Measurements from ENCODE around the gene AKR1C2.
"Not testable (repeated sequence)": the region's sequence is repeated elsewhere in the genome, so short reads cannot be mapped to it uniquely, and the experiment has no call there.

AKR1C2 gene

DNA sequence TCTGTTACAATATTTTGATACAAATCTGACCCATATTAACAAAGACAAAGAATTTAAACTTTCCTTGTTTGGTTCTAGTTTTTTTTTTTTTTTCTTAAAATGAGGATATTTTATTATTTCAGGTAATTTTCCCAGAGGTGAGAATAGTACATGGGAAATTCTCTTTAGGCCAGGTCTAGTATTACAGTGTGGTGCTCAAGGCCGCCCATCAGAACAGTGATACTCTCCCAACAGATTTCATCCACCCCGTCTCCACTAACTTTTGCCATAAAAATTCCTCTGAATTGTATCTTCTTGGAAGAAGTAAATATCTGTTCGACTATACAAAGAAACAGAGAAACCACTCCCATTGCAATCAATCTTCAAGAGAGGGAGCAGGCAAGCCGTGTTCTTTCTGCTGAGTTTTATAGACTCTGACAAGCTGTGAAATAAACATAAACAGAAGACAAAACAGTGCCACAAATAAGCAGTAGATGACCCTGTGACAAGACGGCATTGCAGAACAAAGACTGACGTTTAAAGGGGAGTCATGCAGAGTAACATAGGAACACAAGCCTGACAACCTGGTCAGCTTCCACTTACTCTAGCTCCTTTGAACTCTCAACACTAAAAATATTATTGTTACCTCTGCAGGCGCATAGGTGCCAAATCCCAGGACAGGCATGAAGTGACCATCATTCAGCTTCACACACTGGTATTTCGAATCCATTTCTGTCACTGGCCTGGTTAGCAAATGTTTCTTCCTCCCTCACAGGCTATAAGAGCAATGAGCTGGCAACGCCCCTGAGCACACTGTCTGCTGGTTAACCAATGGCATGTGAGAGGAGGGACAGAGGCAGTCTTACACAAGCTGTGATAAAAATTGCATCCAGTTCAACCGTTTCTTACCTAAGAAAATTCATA lies at the start of gene AKR1C2:
AKR1C2 (minus strand) TSS at position 731 of the 903 bp plus-strand sequence; CDS start at position 709, 22 bp downstream.
- DNase-seq = not testable (repeated sequence)

DNA sequence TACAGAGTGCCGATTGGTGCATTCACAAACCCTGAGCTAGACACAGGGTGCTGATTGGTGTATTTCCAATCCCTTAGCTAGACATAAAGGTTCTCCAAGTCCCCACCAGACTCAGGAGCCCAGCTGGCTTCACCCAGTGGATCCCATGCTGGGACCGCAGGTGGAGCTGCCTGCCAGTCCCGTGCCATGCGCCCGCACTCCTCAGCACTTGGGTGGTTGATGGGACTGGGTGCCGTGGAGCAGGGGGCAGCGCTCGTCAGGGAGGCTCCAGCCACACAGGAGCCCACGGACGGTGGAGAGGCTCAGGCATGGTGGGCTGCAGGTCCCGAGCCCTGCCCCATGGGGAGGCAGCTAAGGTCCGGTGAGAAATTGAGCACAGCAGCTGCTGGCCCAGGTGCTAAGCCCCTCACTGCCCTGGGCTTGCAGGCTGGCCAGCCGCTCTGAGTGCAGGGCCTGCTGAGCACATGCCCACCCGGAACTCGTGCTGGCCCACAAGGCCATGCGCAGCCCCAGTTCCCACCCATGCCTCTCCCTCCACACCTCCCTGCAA lies 49.4 kb upstream of the AKR1C2 start:
- DNase-seq = not testable (repeated sequence)

DNA sequence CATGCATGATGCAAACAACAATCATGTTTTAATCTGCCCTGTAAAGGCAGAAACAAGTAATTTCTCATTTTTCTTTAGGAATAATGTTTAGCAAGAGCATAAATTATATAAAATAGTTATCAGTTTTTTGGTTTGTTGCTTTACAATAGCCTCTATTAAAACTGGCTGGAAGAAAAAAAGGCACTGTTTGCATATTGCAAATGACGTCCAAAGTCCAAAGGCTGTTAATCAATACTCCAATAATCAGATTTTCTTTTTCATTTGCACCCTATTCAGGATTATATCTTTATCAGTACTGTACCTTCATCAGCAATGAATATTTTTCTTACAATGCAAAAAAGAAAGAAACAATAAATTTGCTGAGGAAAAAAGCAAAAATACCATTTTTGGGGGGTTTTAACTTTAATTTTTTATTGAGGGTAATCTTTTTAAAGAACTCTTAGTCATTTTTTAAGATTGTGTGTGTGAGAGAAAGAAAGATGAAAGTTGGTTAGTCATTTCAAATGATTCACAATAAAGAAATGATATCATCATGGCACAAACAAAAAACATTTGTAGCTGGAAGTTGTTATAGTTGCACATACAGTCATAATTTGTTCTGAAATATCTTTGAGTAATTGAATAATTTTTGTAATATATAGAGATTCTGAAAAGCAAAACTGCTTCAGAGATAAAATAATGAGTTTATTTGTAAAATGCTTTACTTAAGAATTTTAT lies 44.4 kb upstream of the AKR1C2 start:
- no peak for DNase-seq

DNA sequence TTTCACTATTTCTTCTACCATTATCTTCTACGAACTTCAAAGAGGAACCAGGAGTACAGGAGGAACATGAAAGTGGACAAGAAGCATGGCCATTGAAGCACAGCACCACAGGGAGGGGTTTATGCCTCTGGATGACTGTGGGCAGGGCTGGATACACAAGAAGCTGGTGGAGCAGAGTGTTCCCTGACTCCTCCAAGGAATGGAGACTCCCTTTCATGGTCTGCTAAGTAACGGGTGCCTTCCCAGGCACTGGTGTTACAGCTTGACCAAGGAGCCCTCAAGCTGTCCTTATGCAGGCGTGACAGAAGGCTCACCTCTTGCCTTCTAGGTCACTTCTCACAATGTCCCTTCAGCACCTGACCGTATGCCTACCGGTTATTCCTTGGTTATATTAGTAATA lies 43.4 kb upstream of the AKR1C2 start:
- DNase-seq = not testable (repeated sequence)

DNA sequence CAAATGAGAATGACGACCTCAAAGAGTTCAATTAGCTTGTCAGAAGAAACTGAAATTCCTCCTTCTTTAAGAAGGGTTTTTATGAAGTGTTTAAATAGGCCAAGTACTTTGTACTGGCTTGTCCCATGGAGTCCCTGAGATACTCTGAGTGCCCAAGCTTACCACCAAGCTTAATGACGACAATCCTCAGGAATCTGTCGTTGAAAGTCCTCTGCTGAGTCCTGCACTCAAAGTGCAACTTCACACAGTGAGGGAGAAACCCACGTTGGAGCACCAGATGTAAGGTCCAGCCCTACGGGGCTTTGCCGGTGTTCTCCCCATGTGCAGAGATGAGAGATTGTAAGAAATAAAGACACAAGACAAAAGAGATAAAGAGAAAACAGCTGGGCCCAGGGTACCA lies 42.8 kb upstream of the AKR1C2 start:
- no peak for DNase-seq

DNA sequence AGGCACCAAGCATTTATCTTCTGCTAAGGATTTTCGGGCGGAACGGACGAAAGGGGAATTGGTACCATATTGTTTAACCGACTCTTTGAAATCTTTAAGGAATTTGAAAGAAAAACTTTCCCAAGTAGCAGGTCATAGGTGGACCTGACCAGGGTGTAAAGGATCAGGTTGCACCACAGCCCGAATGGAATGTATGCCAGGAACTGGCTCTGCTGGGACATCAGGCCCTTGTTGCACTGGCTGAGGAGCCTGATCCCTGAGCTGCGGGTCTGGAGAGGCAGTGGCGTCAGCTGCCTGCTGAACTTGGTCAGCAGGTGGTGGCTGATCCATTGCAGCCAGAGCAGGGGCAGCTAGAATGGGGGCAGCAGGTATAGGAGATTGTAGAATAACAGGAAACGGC lies 41.4 kb upstream of the AKR1C2 start:
- no peak for DNase-seq

DNA sequence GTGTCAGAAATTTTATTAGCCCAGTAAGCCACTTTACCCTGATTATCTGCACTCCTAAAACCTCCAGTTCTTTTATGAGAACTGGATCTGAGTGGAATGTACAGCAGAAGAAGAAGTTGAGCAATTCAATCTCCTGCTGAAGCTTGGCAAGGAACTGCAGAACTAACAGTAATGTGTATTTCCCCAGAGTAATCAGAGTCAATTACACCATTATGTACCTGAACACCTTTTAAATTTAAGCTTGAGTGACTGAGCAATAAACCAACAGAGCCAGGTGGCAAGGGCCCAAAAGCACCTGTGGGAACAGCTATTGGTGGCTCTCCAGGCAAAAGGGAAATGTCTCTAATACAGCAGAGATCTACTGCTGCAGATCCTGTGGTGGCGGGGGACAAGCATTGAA lies 40.1 kb upstream of the AKR1C2 start:
- no peak for DNase-seq

DNA sequence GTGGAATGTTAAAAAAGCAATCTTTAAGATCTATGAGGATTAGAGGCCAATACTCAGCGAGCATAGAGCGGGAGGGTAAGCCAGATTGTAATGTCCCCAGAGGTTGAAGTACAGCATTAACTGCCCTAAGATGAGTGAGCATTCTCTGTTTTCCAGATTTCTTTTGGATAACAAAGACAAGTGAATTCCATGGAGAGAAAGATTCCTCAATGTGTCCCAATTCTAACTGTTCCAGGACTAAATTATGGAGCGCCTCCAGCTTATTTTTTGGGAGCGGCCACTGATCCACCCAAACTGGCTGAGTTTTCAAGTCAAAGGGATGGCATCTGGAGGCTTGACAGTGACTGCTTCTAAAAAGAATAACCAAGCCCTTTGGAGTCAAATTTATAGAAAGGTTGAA lies 39.3 kb upstream of the AKR1C2 start:
- DNase-seq = no peak

DNA sequence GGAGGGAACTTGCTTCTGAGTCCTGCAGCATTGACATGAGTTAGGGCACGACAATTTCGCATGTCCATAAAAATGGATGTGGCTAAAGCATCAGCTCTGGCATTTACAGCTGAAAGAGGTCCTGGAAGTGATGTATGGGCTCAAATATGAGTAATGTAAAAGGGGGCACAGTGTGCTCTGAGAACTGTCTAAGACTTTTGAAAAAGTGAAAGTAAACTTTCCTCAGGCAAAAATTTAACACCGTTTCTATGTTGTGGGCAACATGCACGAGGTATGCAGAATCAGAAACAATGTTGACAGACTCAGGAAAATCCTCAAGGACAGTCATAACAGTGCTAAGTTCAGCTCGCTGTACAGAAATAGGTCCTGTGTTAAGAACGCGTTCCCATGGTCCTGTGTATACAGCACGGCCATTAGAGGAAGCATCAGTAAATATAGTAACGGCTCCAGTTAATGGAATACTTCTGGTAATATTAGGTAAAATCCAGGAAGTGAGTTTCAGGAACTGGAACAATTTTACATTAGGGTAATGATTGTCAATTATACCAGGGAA lies 37.9 kb upstream of the AKR1C2 start:
- no peak for DNase-seq

DNA sequence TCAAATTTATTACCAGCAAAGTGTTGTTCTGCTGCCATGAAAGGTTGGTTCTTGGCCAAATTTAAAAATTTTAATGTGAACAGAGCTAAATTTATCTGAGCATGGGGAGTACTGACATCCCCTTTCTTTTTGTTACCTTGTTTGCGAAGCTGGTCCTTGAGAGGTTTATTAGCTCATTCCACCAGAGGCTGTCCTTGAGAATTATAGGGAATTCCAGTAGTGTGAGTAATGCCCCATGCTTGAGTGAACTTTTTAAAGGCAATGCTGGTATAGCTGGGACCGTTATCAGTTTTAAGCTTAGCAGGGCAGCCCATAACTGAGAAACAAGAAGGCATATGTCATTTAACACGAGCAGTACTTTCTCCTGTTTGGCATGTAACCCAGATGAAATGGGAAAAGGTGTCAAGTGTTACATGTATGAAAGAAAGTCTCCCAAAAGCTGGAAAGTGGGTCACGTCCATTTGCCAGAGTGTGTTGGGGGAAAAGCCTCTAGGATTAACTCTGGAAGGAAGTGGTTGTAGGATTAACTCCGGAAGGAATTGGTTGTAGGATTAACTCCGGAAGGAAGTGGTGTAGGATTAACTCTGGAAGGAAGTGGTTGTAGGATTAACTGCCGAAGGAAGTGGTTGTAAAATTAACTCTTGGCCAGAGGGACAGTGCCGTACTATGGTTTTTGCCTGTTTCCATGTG lies 37.3 kb upstream of the AKR1C2 start:
- DNase-seq = no peak

DNA sequence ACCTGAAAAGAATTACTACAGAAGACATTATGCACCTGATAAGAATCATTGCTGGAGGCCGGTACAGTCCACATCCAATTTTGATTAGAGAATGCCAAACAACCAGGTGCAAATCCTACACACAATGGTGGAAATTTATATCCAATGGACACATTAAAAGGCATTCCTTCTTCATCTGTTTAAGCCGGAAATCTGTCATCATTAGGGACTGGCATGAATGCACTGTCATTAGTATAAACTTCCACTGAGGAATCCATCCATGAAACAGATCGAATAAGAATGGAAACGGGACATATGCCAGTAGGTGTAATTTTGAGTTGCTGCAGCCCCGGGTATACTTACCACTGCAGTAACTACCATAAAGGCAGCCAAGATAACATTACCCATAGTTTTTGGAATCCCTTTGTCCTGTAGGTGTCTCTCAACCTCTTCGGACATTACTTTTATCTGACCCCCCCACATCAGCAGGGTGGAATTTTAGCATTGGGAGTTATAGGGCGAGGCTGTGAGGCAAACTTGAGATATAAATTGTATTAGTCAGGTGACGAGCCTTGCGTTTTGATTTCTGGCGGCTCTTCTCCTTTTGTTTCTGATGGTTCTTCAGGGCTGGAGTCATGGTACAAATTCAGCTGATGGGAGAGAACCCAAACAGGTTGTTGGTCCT lies 36.5 kb upstream of the AKR1C2 start:
- DNase-seq = no peak

DNA sequence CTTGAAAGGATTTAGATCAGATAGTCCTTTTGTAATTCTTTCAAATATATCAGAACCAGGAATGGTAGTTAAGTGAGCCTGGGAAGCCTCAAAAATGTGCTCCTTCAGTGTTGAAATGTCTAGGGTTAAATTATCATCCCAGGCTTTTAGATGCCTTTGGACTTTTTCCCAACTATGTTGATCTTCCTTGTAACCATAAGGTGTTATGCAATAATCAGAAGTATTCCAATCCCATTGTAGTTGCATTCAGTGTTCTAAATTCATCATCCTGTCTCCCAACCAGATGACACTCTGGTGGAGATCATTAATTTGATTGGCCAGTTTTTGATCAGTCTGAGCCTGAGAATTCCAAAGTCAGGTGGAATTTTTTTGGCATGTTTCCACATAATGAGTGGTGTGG lies 35.1 kb upstream of the AKR1C2 start:
- no peak for DNase-seq

DNA sequence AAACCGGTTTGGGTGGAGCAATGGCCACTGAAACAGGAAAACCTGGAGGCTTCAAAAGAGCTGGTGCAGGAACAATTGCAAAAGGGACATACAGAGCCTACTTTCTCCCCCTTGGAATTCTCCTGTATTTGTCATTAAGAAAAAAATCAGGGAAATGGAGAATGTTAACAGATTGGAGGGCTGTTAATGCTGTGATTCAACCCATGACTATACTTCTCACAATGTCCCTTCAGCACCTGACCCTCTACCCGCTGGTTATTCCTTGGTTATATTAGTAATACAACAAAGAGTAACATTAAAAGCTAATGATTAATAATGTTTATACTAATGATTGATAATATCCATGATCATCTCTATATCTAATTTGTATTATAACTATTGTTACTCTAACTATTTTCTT lies 34.4 kb upstream of the AKR1C2 start:
- DNase-seq = no peak

DNA sequence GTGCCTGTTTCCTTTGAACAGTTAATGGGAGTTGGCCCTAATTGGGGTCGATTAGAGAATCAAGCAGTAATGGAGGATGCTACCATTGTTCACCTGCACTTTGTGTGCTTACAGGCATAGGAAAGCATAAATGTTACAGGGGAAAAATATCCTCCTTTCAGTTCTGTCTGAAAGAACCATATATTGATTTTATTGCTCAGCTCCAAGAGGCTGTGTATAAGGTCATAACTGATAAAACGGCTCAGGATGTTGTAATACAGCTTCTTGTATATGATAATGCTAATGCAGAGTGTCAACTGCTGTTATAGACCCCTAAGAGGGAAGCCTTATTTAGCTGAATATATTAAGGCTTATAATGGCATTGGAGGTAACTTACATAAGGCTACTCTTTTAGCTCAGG lies 32.9 kb upstream of the AKR1C2 start:
- no peak for DNase-seq

DNA sequence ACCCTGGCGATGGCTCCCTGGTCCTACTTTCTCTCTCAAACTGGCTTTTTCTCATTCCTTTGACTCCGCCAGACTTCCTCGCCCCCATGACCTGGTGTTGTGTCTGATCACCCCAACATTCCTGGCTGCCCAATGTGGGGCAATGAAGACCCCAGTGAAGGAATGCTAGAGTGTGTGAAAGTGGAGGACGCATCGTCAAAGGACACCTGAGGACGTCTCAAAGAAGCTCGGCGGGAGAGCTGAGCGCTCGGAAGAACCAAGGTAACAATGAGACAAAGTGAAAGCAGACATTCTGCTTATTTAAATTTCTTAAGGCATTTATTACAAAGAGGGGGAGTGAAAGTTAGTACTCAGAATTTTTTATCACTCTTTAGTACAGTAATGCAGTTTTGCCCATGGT lies 31.7 kb upstream of the AKR1C2 start:
- DNase-seq = no peak

DNA sequence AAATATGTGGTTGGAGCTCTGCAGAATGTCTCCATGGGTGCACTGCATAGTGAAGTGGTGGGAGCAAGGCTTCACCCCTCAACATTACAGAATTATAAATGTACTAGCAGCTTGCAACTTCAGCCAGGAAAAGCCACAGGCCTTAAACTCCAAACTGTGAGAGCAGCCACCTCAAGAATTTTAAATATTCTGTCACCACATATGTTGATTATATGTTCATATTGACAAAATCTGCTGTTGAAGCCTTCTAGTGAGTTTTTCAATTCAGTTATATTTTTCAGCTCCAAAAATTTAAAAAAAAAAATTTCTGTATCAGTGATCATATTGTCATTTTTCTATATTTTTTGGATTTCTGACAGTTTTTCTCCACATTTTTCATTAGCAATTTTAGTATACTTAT lies 30.9 kb upstream of the AKR1C2 start:
- DNase-seq = no peak

DNA sequence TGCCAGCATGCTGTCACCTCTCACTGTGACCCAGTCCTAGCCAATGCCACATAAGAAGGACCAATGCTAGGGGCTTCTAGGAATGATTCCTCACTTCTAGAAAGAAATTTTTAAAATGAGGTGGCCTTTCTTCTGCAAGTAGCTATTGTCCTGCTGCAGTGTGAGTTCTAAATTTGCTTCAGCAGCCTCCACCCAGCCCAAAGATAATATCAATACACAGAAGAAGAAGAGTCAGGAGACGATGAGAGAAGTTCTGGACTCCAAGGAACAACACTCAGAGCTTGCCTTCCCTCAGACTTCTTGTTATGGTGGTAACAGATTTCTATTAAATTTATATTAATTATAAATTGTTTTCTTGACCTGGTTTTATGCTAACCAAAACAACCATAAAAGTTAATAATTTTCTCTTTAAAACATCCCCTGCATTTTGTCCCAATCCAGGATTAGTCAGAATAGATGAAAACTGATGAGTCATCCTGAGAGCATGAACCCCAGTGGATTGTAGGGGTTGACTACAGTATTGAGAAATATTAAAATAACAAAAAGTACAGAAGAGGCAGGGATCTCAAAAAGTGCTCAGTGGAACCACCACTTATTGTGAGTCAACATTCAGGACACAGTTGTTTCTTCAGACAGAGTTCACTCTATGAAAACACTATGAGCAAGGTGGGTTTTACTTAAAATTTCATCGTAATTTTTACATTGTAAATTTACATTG lies 29.6 kb upstream of the AKR1C2 start:
- no peak for DNase-seq

DNA sequence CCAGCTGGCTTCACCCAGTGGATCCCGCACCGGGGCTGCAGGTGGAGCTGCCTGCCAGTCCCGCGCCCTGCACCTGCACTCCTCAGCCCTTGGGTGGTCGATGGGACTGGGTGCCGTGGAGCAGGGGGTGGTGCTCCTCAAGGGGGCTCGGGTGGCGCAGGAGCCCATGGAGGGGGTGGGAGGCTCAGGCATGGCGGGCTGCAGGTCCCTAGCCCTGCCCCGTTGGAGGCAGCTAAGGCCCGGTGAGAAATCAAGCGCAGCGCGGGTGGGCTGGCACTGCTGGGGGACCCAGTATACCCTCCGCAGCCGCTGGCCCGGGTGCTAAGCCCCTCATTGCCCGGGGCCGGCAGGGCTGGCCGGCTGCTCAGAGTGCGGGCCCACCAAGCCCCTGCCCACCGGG lies 28.8 kb upstream of the AKR1C2 start:
- DNase-seq = not testable (repeated sequence)

DNA sequence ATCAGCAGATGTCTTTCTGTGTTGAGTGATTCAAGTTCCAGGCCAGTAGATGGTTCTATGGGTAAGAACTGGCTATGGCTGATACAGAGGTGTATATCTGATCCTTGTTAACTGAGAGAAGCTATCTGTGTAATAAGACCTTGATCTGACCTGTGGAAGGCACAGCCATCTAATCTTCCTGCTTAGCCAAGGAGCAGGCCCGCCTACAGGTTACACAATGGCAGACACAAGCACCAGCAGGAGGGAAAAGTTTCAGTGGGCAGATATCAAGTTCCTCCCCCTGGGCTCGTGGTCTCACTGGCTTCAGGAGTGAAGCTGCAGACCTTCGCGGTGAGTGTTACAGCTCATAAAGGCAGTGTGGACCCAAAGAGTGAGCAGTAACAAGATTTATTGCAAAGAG lies 27.9 kb upstream of the AKR1C2 start:
- DNase-seq = not testable (repeated sequence)

DNA sequence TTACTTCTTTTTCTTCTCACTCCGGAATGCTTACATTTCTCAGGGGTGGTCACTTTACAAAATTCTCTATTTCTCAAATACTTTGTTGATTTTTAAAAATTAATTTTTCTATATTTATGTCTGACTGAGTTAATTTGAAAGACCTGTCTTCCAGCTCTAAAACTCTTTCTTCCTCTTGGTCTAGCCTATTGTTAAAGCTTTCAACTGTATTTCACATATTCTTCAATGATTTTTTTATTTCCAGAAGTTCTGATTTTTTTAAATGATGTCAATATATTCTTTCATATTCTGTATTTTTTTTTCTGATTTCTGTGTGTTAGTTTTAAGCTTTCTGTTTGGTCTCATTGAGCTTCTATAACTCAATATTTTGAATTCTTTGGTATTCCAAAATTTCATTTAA lies 27.3 kb upstream of the AKR1C2 start:
- DNase-seq = no peak

DNA sequence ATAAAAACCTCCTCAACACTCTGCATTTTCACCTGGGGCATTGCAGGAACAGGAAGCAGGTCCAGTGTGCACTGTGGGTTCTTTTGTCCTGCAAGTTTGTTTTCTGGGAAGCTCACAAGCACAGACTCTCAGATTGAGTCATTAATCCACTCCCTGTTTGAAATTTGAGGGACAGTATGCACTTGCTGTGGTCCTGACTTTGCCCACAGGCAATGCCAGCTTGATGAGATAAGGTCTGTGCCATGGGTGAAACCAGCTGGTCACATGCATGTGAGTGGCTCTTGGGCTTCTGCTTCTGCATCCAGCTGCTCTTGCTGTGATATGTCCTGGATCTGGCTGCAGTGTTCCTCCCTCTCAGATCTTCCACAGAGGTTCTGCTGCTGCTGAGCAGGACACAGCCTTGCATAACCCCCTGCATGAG lies 21.8 kb upstream of the AKR1C2 start:
- not testable (repeated sequence) for DNase-seq

Data from NCI-H1694 treated with DMSO at 0.1 percent for 48 hours (cell line).